ENCODE results near the gene RPUSD3. TPM values are rescaled to one million over a fixed set of nuclear protein-coding genes. Genes with fewer than 3 reads are reported as not detected.

RPUSD3 gene, protein sequence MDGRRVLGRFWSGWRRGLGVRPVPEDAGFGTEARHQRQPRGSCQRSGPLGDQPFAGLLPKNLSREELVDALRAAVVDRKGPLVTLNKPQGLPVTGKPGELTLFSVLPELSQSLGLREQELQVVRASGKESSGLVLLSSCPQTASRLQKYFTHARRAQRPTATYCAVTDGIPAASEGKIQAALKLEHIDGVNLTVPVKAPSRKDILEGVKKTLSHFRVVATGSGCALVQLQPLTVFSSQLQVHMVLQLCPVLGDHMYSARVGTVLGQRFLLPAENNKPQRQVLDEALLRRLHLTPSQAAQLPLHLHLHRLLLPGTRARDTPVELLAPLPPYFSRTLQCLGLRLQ
- total RNA-seq = 36.5 TPM
- long read RNA-seq, transcript RPUSD3-216 (4 exons, 2,491 nt) = minor isoform, 12 of 72 reads
- long read RNA-seq, transcript RPUSD3-201 (9 exons, 1,225 nt) = major isoform, 42 of 72 reads
- long read RNA-seq, partial matches to known transcripts = 3 of 72 reads
- long read RNA-seq, other reads (novel, unspliced or antisense) = 14 of 72 reads

- TF ChIP-seq, protein P1, sequence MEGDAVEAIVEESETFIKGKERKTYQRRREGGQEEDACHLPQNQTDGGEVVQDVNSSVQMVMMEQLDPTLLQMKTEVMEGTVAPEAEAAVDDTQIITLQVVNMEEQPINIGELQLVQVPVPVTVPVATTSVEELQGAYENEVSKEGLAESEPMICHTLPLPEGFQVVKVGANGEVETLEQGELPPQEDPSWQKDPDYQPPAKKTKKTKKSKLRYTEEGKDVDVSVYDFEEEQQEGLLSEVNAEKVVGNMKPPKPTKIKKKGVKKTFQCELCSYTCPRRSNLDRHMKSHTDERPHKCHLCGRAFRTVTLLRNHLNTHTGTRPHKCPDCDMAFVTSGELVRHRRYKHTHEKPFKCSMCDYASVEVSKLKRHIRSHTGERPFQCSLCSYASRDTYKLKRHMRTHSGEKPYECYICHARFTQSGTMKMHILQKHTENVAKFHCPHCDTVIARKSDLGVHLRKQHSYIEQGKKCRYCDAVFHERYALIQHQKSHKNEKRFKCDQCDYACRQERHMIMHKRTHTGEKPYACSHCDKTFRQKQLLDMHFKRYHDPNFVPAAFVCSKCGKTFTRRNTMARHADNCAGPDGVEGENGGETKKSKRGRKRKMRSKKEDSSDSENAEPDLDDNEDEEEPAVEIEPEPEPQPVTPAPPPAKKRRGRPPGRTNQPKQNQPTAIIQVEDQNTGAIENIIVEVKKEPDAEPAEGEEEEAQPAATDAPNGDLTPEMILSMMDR (IDR thresholded peaks at IDR 0.05) = no peak
- Histone ChIP-seq H3K27ac (peak within 1 kb of the TSS; percentile 78), H3K4me1 (peaks cover 24% of the 10 kb centered on the region), H3K27me3 (ENCODE audit: low read depth) (no peaks in the 10 kb centered on the region), H3K9me3 (no peaks in the 10 kb centered on the region), H3K4me3 (peak within 1 kb of the TSS; percentile 86), H3K36me3 (peaks cover 33% of the 10 kb centered on the region)
- peak; percentile 99 to 100 for ATAC-seq
- intact Hi-C loops (cut with DNase I) = no loop called here
- peak; percentile 97 for DNase-seq
Measured at GRCh38 chr3:9843715-9844438, at the start of gene RPUSD3. TSS of gene RPUSD3 (minus strand) at chr3:9844008. CDS start at chr3:9843990, 18 bp downstream.

- no peaks in the 10 kb centered on the region for H3K9me3 ChIP-seq
- H3K27me3 ChIP-seq (ENCODE audit: low read depth) = no peaks in the 10 kb centered on the region
- intact Hi-C loops (cut with DNase I) = no loop called here
- peak overlapping the region; percentile 98 for H3K27ac ChIP-seq
- H3K4me1 ChIP-seq = peaks cover 18% of the 10 kb centered on the region
- ATAC-seq (no peak), DNase-seq (no peak)
- peak overlapping the region; percentile 98 for H3K4me3 ChIP-seq
- TF ChIP-seq, protein P1 (IDR thresholded peaks at IDR 0.05) = no peak
- H3K36me3 ChIP-seq = peaks cover 21% of the 10 kb centered on the region
Measured at GRCh38 chr3:9891072-9891622, 47.3 kb upstream of the RPUSD3 start.

DNA sequence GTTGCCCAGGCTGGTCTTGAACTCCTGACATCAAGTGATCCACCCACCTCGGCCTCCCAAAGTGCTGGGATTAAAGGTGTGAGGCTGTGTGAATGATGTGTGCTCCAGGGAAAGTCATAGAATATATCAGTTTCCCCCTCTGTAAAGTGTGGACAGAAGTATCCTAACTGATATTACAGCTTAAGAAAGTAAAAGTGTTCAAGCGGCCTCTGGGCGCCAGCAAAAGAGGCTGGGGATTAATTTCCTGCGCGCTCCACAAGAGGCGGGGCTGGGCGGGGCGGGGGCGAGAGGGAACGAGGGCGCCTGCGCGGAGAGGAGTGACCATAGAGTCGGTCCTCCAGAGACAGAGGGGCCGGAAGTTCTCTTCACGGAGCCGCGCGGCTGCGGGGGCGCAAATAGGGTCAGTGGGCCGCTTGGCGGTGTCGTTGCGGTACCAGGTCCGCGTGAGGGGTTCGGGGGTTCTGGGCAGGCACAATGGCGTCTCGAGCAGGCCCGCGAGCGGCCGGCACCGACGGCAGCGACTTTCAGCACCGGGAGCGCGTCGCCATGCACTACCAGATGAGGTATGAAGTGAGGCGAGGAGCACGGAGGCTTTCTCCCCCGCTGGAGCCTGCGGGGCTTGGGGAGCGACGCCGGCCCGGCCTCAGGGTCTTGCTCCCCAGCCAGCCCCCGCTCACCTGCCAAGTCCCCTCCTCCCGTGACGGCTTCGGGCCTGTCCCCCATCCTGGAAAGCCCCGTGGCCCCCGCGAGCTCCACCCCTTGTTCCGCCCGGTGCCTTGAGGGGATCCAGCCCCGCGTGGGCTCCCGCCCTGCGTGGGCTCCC, 46.7 kb upstream of the RPUSD3 start, which contains the start of gene JAGN1:
JAGN1 (plus strand) TSS at position 362 of the 823 bp plus-strand sequence; CDS start at position 475, 113 bp downstream.
- peak; percentile 98 for ATAC-seq
- Histone ChIP-seq H3K9me3 (no peaks in the 10 kb centered on the region), H3K36me3 (peaks cover 21% of the 10 kb centered on the region), H3K4me3 (peak within 1 kb of the TSS; percentile 98), H3K4me1 (peaks cover 18% of the 10 kb centered on the region), H3K27me3 (ENCODE audit: low read depth) (no peaks in the 10 kb centered on the region), H3K27ac (peak within 1 kb of the TSS; percentile 98)
- intact Hi-C loops (cut with DNase I) = no loop called here
- peak; percentile 92 for DNase-seq
- TF ChIP-seq, protein P1 (IDR thresholded peaks at IDR 0.05) = peak; percentile 15

GRCh38 chr3:9889405-9889804, 45.6 kb upstream of the RPUSD3 start:
- no peak for ATAC-seq
- H3K4me1 ChIP-seq = peaks cover 18% of the 10 kb centered on the region
- H3K27ac ChIP-seq = no peak overlapping the region
- no peak for DNase-seq
- TF ChIP-seq, protein P1 (IDR thresholded peaks at IDR 0.05) = no peak
- H3K36me3 ChIP-seq = peaks cover 18% of the 10 kb centered on the region
- H3K4me3 ChIP-seq = no peak overlapping the region
- no peaks in the 10 kb centered on the region for H3K27me3 ChIP-seq (ENCODE audit: low read depth)
- intact Hi-C loops (cut with DNase I) = no loop called here
- no peaks in the 10 kb centered on the region for H3K9me3 ChIP-seq

Measured in lower lobe of right lung (tissue), 2 donors.